ENCODE measurements around the gene ALG5.

DNA sequence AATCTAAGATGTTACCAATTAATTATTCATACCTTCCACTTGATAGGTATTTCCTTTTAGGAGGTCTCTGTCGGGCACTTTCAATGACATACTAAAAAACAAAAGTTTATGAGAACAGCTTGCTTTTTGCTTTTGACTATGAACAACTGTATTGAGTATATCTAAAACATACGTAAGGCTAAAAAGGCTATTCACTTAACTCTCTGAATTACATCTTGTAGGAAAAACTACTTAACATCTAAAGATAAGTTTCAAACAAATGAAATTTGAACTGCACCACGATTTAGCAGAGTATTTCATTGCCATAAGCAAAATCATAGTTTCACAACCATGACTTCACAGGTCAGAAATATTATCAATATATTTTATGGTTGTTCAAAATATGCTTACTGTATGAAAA lies 48.7 kb upstream of the ALG5 start:
- TF ChIP-seq OSR1 (CRISPR knock-in tag; IDR thresholded peaks at IDR 0.05), result no peak
- TF ChIP-seq, protein P1, sequence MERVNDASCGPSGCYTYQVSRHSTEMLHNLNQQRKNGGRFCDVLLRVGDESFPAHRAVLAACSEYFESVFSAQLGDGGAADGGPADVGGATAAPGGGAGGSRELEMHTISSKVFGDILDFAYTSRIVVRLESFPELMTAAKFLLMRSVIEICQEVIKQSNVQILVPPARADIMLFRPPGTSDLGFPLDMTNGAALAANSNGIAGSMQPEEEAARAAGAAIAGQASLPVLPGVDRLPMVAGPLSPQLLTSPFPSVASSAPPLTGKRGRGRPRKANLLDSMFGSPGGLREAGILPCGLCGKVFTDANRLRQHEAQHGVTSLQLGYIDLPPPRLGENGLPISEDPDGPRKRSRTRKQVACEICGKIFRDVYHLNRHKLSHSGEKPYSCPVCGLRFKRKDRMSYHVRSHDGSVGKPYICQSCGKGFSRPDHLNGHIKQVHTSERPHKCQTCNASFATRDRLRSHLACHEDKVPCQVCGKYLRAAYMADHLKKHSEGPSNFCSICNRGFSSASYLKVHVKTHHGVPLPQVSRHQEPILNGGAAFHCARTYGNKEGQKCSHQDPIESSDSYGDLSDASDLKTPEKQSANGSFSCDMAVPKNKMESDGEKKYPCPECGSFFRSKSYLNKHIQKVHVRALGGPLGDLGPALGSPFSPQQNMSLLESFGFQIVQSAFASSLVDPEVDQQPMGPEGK (CRISPR knock-in tag; IDR thresholded peaks at IDR 0.05; ENCODE audit: borderline replicate concordance), result no peak
- TF ChIP-seq ZNF565 (CRISPR knock-in tag; conservative IDR thresholded peaks at IDR 0.05; ENCODE audit: low read depth), result no peak
- no peak for TF ChIP-seq ZFP30 (CRISPR knock-in tag; IDR thresholded peaks at IDR 0.05)
- no peak for TF ChIP-seq ZFP3 (CRISPR knock-in tag; IDR thresholded peaks at IDR 0.05)
- TF ChIP-seq, protein P2, sequence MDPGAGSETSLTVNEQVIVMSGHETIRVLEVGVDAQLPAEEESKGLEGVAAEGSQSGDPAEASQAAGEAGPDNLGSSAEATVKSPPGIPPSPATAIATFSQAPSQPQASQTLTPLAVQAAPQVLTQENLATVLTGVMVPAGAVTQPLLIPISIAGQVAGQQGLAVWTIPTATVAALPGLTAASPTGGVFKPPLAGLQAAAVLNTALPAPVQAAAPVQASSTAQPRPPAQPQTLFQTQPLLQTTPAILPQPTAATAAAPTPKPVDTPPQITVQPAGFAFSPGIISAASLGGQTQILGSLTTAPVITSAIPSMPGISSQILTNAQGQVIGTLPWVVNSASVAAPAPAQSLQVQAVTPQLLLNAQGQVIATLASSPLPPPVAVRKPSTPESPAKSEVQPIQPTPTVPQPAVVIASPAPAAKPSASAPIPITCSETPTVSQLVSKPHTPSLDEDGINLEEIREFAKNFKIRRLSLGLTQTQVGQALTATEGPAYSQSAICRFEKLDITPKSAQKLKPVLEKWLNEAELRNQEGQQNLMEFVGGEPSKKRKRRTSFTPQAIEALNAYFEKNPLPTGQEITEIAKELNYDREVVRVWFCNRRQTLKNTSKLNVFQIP (CRISPR knock-in tag; IDR thresholded peaks at IDR 0.05; ENCODE audit: borderline replicate concordance, low read depth), result no peak

Measured in SK-N-SH treated with all-trans-retinoic acid at 6 μM for 48 hours (cell line).